Natural killer cell treated with Interleukin-12 subunit alpha and Interleukin-12 subunit beta and Interleukin-15 and Interleukin-18, amount 100 ng/mL, for 72 hours (primary cell): ENCODE data around the gene RAD17. TPM values are rescaled to one million over a fixed set of nuclear protein-coding genes. Genes with fewer than 3 reads are reported as not detected.
"Not testable (repeated sequence)": the region's sequence is repeated elsewhere in the genome, so short reads cannot be mapped to it uniquely, and the experiment has no call there.

Experiments used
- ATAC-seq, 2 donors: fragments of 150-1000 bp; cut with Tn5 transposase in 1 of 2; sonication (Bioruptor Pico), chemical (Tn5 transposase) in 1 of 2; 2 replicates each; pipeline ENCODE4 v1.10.0; 2021
- DNase-seq: peaks from one replicate; pipeline ENCODE4 v3.0.0; 2022; ENCODE audit warnings: low spot score
- H3K27ac Mint-ChIP-seq, 2 donors: 1 replicate in 1 of 2; 2 replicates in 1 of 2; pipeline ENCODE4 v1.8.0; 2022; ENCODE audit warnings: mixed read lengths in 2 of 2, mild to moderate bottlenecking in 1 of 2, moderate library complexity in 1 of 2
- H3K27me3 Mint-ChIP-seq, 2 donors: 1 replicate in 1 of 2; 2 replicates in 1 of 2; pipeline ENCODE4 v1.8.0; 2022; ENCODE audit warnings: mixed read lengths in 2 of 2
- H3K36me3 Mint-ChIP-seq: one replicate; pipeline ENCODE4 v1.8.0; 2022; ENCODE audit warnings: mixed read lengths
- H3K4me1 Mint-ChIP-seq, 2 donors: 1 replicate in 1 of 2; 2 replicates in 1 of 2; pipeline ENCODE4 v1.8.0; 2022; ENCODE audit warnings: low read depth in 2 of 2, mixed read lengths in 2 of 2, mild to moderate bottlenecking in 1 of 2
- H3K4me3 Mint-ChIP-seq: one replicate; pipeline ENCODE4 v1.8.0; 2022; ENCODE audit warnings: mixed read lengths
- H3K9me3 Mint-ChIP-seq: 2 replicates; pipeline ENCODE4 v1.8.0; 2022; ENCODE audit warnings: mixed read lengths
- total RNA-seq, 2 donors: library from RNA; stranded (reverse); gene quantifications; one replicate each; pipeline ENCODE4 v1.2.3, GENCODE V29; 2022

RAD17 gene
- total RNA-seq, 2 donors from 2014 or later: 22.1 to 24.1 TPM

DNA sequence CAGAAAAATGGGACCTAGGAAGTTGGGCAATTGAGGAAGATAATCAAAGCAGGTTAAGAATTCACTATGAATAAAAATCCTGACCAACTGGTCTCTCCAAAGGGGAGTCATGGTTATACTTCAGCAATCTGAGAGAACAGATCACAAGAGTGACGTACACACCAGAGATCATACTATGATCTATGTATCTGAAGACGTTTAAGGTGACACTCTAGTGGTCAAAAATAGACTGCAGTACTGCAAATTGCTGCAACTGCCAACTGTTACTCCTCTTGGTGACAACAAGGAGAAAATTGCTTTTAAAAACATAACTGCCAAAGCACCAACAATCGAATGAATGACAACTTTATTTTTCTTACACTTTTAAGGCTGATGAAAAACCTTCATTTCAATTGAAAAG lies 5.2 kb upstream of the RAD17 start:
- ATAC-seq (no peak), DNase-seq (no peak)
- no peaks in the 10 kb centered on the region for H3K9me3 Mint-ChIP-seq
- no peak overlapping the region for H3K4me3 Mint-ChIP-seq
- peaks cover 24% of the 10 kb centered on the region for H3K36me3 Mint-ChIP-seq
- no peaks in the 10 kb centered on the region for H3K27me3 Mint-ChIP-seq
- H3K4me1 Mint-ChIP-seq: peaks cover 18 to 25% of the 10 kb centered on the region in 2 donors
- no peak overlapping the region for H3K27ac Mint-ChIP-seq

DNA sequence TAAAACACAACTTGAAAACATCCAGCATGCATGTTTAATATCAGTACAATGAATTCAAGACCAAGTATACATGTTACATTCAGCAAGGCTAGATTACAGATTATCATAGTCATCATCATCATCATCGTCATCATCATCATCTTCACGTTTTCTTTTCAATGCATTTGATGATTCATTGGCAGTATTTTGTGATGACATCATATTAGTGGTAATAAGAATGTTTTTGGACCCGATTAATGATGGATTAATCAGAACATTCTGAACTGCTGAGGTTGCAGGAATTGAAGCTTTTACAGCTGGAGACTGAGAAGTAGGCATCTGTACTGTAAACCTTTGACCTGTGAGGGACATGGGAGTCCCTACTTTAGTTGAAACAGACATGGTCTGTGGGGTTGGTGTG lies 4.8 kb upstream of the RAD17 start:
- peaks cover 18 to 25% of the 10 kb centered on the region in 2 donors for H3K4me1 Mint-ChIP-seq
- H3K36me3 Mint-ChIP-seq: peaks cover 23% of the 10 kb centered on the region
- no peaks in the 10 kb centered on the region for H3K9me3 Mint-ChIP-seq
- DNase-seq (no peak), ATAC-seq (no peak)
- H3K27ac Mint-ChIP-seq: no peak overlapping the region
- no peaks in the 10 kb centered on the region for H3K27me3 Mint-ChIP-seq
- H3K4me3 Mint-ChIP-seq: no peak overlapping the region

DNA sequence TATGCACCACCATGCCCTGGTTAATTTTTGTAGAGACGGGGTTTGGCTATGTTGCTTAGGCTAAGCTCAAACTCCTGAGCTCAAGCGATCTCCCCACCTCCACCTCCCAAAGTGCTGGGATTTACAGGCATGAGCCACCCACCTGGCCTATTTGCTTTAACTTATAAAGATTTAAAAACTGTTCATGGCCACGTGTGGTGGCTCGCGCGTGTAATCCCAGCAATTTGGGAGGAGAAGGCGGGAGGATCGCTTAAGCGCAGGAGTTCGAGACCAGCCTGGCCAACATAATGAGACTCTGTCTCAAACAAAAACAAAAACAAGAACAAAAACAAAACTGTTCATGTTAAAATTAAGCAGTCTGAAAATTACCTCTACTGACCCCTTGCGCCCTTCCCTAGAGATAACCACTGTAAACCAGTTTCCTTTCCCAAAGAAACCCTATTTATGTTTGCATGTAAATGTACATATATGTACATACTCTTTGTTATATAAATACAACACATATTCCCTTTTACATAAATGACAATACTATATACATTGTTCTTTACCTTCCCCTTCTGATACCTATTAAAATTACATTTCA lies 1.8 kb upstream of the RAD17 start:
- peak overlapping the region; percentile 90 to 92 for H3K27ac Mint-ChIP-seq
- peaks cover 12 to 17% of the 10 kb centered on the region in 2 donors for H3K4me1 Mint-ChIP-seq
- no peaks in the 10 kb centered on the region for H3K9me3 Mint-ChIP-seq
- H3K27me3 Mint-ChIP-seq: no peaks in the 10 kb centered on the region
- H3K4me3 Mint-ChIP-seq: peak overlapping the region; percentile 90
- H3K36me3 Mint-ChIP-seq: peaks cover 14% of the 10 kb centered on the region
- DNase-seq (no peak), ATAC-seq (no peak)

DNA sequence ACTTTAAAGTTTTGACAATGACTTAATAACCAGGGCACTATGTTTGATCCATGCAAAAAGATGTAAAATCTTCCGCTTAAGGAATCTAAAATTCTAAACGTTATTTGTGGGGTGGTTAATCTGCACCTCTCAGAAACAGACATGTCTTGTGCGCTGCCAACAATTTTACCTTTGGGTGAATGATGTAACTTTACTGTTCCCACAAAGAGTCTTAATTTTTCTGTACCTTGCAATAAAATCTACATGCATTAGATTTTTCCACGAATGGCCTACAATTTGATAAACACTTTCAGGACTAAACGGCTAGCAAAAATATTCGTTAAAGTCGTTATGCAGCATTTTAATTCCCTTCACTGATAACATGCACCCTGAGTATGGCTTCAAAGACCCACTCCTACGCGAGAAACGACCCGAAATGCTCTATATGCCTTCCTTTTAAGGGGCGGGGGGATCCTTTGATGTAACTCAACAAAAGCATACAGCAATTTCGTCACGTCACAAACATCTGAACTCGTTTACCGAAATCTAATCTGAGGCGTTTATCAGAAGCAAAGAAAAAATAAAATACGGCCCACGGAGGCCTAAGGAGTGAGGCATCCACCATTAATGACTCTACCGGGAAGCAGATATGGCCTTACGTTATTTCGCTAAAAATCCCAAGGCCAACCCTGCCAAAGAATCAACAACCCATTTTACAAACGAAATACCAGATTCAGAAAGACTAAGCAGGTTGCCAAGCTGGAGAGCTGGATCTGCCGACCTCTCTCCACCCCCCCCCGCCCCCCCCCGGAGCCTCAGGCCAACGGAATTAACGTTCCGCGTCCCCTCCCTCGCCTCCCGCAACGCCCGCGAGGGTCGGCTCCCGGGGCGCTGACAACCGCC lies 919 bp upstream of the RAD17 start:
- peaks cover 12 to 17% of the 10 kb centered on the region in 2 donors for H3K4me1 Mint-ChIP-seq
- no peak for ATAC-seq

DNA sequence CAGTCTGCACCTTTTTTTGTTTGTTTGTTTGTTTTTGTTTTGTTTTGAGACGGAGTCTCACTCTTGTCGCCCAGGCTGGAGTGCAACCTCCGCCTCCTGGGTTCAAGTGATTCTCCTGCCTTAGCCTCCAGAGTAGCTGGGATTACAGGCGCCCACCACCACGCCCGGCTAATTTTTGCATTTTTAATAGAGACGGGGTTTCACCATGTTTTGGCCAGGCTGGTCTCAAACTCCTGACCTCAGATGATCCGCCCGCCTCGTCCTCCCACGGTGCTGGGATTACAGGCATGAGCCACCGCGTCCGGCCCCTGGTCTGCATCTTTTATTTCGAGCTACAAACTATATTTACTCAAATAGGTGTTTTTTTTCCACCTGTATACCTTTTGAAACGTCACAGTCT lies 717 bp downstream of the RAD17 start:
- Mint-ChIP-seq H3K4me1 (peaks cover 8 to 12% of the 10 kb centered on the region in 2 donors), H3K27ac (peak overlapping the region; percentile 90 to 92), H3K4me3 (peak overlapping the region; percentile 90)
- H3K9me3 Mint-ChIP-seq, H3K27me3 Mint-ChIP-seq, DNase-seq, H3K36me3 Mint-ChIP-seq, ATAC-seq: not testable (repeated sequence)

More for the DNA sequence above, 919 bp upstream of the RAD17 start:
- peak overlapping the region; percentile 90 for H3K4me3 Mint-ChIP-seq
- H3K36me3 Mint-ChIP-seq: peaks cover 14% of the 10 kb centered on the region
- no peaks in the 10 kb centered on the region for H3K9me3 Mint-ChIP-seq
- DNase-seq: no peak
- H3K27me3 Mint-ChIP-seq: no peaks in the 10 kb centered on the region
- H3K27ac Mint-ChIP-seq: peak overlapping the region; percentile 90 to 92

DNA sequence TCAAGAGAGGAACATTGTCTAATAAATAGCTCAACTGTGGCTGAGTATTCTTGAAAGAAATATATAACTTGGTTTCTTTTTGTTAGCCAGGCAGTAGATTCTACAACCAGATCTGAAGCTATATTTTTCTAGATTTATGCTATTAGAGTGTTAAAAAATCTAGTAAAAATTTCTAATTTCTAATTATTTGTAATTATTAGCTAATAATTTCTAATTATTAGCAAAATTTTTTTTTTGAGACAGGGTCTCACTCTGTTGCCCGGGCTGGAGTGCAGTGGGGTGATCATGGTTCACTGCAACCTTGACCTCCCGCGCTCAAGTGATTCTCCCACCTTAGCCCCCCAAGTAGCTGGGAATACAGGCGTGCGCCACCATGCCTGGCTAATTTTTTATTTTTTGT lies 2.8 kb downstream of the RAD17 start:
- no peak for ATAC-seq
- peaks cover 9% of the 10 kb centered on the region for H3K36me3 Mint-ChIP-seq
- H3K4me3 Mint-ChIP-seq: no peak overlapping the region
- H3K9me3 Mint-ChIP-seq: no peaks in the 10 kb centered on the region
- H3K27ac Mint-ChIP-seq: no peak overlapping the region
- H3K27me3 Mint-ChIP-seq: no peaks in the 10 kb centered on the region
- peaks cover 8 to 12% of the 10 kb centered on the region in 2 donors for H3K4me1 Mint-ChIP-seq
- DNase-seq: no peak

DNA sequence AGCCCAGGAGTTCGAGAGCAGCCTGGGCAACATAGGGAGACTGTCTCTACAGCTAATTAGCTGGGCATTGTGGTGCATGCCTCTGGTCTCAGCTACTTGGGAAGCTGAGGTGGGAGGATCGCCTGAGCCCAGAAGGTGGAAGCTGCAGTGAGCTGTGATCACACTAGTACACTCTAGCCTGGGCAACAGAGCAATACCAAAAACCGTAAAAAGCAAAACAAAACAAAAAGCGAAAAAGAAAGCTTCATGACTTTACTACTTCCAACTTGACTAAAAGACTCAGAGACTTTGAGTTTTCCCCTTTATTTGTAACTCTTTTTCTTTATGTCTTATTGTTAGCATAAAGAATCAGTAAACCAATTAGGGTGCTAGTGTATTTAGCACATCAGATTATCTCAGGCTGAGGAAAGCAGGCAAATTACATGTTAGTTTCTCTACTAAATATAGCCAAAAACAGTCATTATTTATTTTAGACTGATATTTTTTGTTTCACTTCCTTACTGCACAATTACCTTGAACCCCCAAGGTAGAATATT lies 5.4 kb downstream of the RAD17 start:
- no peak for ATAC-seq
- Mint-ChIP-seq H3K9me3 (no peaks in the 10 kb centered on the region), H3K4me1 (no peaks in the 10 kb centered on the region), H3K36me3 (peaks cover 5% of the 10 kb centered on the region), H3K4me3 (no peak overlapping the region), H3K27ac (no peak overlapping the region), H3K27me3 (no peaks in the 10 kb centered on the region)
- DNase-seq: no peak

DNA sequence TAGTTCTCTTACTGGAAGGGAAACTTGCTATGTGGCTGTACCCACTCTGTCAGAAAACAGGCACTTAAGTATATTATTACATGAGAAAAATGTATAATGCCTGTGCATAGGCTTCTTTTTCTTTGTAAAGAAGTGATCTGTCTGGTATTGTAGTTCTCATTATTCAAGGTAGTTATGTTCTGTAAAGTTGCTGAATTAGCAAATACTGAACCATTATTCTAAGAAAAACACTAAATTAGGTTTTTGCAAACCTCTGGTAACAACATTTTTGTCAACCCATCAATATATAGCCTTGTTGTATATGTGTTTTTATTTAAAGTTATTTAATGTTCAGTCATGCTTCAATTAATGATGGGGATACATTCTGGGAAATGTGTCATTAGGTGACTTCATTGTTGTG lies 8.8 kb downstream of the RAD17 start:
- Mint-ChIP-seq H3K9me3 (no peaks in the 10 kb centered on the region), H3K36me3 (peaks cover 5% of the 10 kb centered on the region), H3K27me3 (no peaks in the 10 kb centered on the region), H3K4me3 (no peak overlapping the region), H3K4me1 (no peaks in the 10 kb centered on the region), H3K27ac (no peak overlapping the region)
- DNase-seq: no peak
- no peak for ATAC-seq

DNA sequence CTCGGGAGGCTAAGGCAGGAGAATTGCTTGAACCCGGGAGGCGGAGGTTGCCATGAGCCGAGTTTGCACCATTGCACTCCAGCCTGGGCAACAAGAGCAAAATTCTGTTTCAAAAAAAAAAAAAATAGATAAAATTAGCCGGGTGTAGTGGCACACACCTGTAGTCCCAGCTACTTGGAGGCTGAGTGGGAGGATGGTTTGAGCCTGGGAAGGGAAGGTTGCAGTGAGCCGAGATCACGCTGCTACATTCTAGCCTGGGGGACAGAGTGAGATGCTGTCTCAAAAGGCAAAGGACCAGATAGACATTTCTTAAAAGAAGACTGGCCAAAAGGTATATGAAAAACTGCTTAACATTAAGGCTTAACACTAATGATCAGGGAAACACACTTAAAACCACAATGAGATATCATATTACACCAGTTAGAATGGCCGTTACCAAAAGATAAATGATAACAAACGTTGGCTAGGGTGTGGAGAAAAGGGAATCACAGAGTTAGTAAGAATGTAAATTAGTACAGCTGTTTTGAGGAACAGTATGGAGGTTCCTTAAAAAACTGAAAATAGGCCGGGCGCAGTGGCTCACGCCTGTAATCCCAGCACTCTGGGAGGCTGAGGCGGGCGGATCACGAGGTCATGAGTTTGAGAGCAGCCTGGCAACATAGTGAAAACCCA lies 35.2 kb downstream of the RAD17 start:
- Mint-ChIP-seq H3K4me3 (no peak overlapping the region), H3K9me3 (no peaks in the 10 kb centered on the region), H3K4me1 (no peaks in the 10 kb centered on the region), H3K27me3 (no peaks in the 10 kb centered on the region), H3K27ac (no peak overlapping the region), H3K36me3 (peaks cover 12% of the 10 kb centered on the region)
- ATAC-seq (no peak), DNase-seq (no peak)

DNA sequence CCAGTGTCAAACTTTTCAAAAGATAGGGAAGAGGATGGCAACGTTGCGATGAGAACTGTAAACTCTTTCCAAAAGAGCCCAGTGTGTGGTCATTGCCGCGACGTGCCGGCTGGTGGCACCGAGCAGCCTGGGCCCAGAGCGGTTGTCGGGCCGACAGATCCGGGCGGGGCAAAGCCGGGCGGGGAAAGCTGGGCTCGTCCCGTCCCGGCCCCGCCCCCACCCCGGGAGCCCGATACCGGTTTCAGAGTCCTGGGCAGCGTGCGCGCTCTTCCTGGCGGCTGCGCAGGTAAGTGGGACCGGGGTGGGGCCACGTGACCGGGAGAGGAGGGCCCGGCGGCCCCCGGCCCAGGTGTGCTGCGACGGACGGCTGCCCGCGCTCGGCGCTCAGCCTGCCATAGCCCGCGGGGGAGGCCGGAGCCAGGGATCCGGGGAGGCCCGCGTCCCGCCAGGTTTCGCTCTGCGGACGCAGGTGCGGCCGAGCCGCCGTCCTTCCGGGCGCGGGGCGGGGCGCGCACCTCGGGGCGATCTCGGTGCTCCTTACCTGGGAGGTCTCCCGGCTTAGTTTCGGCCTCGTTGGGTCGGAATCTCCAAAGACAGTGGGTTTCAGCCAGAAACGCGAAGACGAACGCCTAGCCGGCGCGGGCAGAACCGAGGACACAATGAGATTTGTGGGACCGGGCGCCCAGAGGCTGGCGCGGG lies 45.4 kb downstream of the RAD17 start, which contains the start of gene MARVELD2:
Gene MARVELD2, plus strand, starts transcription at position 232 of the 699 bp plus-strand sequence. CDS start 4,270 bp downstream, outside the sequence.
- DNase-seq (no peak), ATAC-seq (peak; percentile 74)
- Mint-ChIP-seq H3K27ac (no peak within 1 kb of the TSS), H3K9me3 (no peaks in the 10 kb centered on the region), H3K4me1 (peaks cover 0 to 5% of the 10 kb centered on the region in 2 donors), H3K27me3 (peaks cover 0 to 7% of the 10 kb centered on the region in 2 donors), H3K36me3 (peaks cover 13% of the 10 kb centered on the region), H3K4me3 (peak within 1 kb of the TSS; percentile 22)

DNA sequence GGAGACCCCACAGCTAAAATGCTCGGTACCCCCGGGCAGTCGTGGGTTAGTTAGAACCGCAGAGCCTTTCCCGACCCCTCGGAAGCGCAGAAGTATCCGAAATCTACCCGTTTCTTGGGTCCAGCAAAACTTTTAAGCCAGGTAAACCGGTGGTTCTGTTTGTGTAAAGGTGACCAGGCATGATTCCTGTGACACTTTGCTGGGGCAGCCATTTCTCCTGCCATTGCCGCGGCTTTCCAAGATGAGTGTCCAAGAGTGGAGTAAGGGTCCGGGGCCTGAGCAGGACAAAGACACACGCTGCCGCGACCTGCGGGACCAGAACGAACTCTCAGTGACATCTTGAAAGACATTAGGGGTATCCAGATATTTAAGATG lies 46.0 kb downstream of the RAD17 start:
- Mint-ChIP-seq H3K4me1 (peaks cover 0 to 5% of the 10 kb centered on the region in 2 donors), H3K27me3 (peaks cover 0 to 7% of the 10 kb centered on the region in 2 donors), H3K4me3 (peak overlapping the region; percentile 22), H3K9me3 (no peaks in the 10 kb centered on the region), H3K27ac (no peak overlapping the region), H3K36me3 (peaks cover 13% of the 10 kb centered on the region)
- ATAC-seq (no peak), DNase-seq (no peak)

DNA sequence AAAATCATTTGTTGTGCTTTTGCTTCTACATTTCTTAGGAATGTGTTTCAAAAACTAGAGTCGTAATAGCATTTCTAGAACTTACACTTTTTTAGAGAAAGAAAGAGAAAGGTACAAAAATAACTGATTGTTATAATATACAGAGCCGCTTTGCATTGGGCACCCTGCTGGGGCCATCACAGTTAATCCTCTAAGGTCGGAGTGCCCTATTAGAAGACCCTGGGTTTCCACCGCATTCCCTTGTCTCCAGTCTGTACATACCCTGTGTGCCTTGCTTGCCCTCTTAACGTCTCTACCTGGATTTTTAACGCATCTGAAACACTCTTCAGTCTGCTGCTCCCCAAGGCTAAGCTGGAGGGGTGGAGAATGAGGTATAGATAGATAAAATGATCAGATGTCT lies 46.6 kb downstream of the RAD17 start:
- Mint-ChIP-seq H3K27ac (no peak overlapping the region), H3K4me1 (peaks cover 0 to 5% of the 10 kb centered on the region in 2 donors), H3K27me3 (peaks cover 0 to 7% of the 10 kb centered on the region in 2 donors), H3K36me3 (peaks cover 13% of the 10 kb centered on the region), H3K9me3 (no peaks in the 10 kb centered on the region), H3K4me3 (no peak overlapping the region)
- ATAC-seq: no peak
- no peak for DNase-seq

DNA sequence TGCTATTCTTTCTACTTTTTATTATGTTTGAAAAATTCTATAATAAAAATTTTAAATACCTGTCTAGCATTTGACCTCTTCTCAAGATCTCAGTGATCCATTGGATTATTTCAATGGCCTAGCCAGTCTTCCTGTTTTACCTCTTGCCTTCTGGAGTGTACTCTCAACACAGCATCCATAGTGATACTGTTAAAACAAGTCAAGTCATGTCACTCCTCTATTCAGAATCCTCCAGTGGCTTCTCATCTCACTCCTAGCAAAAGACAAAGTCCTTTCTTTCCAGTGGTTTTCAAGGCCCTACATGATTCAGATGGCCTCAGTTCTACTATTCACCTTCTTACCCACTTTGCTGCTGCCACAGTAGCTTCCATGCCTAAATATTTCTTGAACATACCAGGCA lies 47.1 kb downstream of the RAD17 start:
- Mint-ChIP-seq H3K4me1 (peaks cover 0 to 5% of the 10 kb centered on the region in 2 donors), H3K4me3 (no peak overlapping the region), H3K9me3 (no peaks in the 10 kb centered on the region), H3K27me3 (peaks cover 0 to 7% of the 10 kb centered on the region in 2 donors), H3K27ac (no peak overlapping the region), H3K36me3 (peaks cover 9% of the 10 kb centered on the region)
- ATAC-seq: no peak
- no peak for DNase-seq
